ENCODE data around the gene CHRNG.

The CHRNG gene

DNA sequence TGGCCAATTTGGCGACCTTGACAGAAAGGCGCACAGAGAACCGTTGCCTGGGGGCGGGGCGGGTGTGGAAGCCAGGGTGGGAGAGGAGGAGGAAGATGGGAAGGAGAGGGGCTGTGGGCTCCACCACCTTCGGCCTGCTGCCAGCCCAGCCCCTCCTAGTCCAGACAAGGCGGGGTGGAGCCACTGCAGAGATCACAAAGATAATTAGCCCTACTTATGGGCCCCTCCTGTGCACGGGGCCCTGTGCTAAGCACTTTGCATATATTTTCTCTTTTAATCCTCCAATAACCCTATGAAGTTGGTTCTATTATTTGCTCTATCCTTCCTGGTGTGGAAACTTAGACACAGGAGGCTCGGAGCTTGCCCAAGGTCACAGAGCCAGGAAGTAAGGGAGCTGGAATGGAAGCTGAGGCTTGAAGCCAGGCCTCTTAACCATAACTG, 38.1 kb upstream of the CHRNG start:
- TF ChIP-seq, protein P1, sequence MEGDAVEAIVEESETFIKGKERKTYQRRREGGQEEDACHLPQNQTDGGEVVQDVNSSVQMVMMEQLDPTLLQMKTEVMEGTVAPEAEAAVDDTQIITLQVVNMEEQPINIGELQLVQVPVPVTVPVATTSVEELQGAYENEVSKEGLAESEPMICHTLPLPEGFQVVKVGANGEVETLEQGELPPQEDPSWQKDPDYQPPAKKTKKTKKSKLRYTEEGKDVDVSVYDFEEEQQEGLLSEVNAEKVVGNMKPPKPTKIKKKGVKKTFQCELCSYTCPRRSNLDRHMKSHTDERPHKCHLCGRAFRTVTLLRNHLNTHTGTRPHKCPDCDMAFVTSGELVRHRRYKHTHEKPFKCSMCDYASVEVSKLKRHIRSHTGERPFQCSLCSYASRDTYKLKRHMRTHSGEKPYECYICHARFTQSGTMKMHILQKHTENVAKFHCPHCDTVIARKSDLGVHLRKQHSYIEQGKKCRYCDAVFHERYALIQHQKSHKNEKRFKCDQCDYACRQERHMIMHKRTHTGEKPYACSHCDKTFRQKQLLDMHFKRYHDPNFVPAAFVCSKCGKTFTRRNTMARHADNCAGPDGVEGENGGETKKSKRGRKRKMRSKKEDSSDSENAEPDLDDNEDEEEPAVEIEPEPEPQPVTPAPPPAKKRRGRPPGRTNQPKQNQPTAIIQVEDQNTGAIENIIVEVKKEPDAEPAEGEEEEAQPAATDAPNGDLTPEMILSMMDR (IDR thresholded peaks at IDR 0.05; ENCODE audit: low read depth, low read length, missing control alignments) = no peak
- no peak for DNase-seq (ENCODE audit: extremely low read depth, low read depth)
- no peak overlapping the region for H3K4me3 ChIP-seq (replicated peaks; ENCODE audit: low read depth, low read length)

DNA sequence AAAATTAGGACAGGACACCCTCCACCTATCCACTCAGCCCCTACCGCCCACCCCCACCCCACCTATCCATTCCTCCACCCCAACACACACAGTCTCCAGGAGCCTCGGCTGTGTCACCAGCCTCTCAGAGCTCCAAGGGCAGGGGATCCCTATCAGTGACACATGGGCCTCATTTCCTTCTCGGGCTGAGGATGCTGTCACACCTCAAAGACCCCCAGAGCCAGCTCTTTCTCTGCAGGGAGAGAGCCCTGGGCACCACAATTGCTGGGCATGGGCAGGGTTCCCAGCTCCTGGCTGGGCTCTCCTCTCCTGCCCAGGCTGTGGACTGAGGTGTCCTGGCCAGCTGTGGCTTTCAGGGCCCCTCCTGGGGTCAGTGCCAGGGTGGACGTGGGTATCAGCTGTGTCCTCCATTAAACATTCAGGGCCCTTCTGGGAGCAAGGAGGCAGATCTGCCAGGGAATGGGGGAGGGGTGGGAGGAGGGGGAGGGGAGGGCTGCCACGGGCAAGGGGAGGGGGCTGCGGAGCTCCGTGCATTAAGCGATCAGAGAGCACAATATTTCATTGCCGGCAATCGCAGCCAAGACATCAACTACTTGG, 37.6 kb upstream of the CHRNG start:
- DNase-seq (ENCODE audit: extremely low read depth, low read depth) = no peak
- H3K4me3 ChIP-seq (replicated peaks; ENCODE audit: low read depth, low read length) = no peak overlapping the region
- TF ChIP-seq, protein P1 (IDR thresholded peaks at IDR 0.05; ENCODE audit: low read depth, low read length, missing control alignments) = no peak

DNA sequence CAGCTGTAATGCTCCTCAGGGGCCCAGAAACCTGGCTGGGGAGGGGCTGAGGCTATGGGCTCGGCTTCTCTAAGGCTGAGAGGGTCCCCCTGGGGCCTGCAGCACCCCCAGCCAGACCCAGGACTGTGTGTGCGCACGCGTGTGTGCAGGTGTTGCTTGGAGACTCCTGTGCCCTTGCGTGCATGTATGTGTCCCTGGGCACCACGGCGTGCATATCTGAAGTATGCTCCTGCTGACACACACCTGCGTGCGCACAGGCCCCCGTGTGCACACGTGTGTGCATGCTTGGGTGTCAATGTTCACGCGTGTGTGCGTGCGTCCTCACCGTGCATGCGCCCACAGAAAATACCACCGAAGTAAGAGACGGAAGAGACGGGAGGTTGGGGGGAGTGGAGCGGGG, 37.0 kb upstream of the CHRNG start:
- no peak for DNase-seq (ENCODE audit: extremely low read depth, low read depth)
- TF ChIP-seq, protein P1 (IDR thresholded peaks at IDR 0.05; ENCODE audit: low read depth, low read length, missing control alignments) = no peak
- no peak overlapping the region for H3K4me3 ChIP-seq (replicated peaks; ENCODE audit: low read depth, low read length)

DNA sequence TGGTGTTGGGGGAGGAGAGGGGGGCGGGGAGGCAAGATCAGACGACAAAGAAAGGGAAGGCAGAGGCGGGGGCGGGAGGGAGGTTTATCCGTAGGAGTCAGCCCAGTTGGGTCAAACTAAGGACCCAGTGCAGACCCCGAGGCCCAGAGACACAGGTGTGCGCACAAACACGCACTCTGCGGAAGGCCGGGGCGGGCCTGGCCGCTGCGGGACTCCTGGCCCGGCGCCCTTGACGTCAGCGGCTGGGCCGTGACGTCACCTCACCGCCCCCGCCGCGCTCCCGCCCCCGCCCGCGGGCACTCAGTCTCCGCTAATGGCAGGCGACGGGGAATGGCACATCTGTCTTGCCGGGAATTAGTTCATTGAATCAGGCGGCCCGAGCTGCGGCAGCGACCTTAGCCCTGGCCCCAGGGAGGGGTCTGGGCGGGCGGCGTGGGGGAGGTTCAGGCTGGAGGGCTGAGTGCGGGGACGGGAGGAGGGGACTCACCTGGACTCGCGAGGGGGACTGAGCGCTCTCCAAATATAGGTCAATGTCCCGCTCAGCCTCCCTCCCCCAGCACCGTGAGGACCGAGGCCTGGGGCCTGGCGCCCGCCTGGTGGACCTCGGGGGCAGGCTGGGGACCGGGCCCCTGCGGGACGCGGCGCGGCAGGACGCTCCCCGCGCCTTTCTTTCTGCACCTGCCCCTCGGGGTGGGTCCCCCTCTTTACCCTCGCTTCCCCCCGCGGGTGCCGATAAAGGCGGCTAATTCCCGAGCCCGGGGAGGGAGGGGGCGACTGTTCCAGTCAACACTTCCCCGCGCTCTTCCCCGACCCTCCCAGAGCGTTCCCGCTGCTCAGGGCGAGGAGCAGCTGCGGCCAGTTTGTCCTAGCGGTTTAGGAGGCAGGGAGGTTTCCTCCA, 36.3 kb upstream of the CHRNG start:
- H3K4me3 ChIP-seq (replicated peaks; ENCODE audit: low read depth, low read length) = no peak overlapping the region
- no peak for DNase-seq (ENCODE audit: extremely low read depth, low read depth)
- TF ChIP-seq, protein P1 (IDR thresholded peaks at IDR 0.05; ENCODE audit: low read depth, low read length, missing control alignments) = no peak

DNA sequence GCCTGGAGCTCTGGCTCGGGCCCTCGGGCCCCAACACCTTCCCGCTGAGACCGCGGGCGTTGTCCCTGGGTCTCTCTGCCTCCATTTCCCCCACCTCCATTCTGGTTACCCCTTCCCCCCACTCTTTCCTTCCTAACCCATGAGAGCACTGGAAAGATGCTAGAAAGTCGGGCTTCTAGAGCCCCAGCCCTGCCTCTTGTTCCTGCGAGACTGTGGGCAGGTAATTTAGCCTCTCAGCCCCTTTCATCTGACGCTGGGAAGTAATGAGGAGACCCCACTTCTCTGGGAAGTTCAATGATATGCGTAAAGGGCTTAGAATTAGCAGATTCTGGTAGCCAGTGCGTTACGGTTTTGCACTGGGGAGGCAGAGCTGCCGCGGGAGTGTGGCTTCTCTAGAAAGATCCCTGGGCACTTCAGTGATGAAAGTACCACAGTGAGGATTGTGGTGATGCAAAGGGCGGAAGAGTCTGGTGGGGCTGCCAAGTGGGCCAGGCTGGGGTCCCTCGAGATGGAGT, 35.6 kb upstream of the CHRNG start:
- H3K4me3 ChIP-seq (replicated peaks; ENCODE audit: low read depth, low read length) = no peak overlapping the region
- TF ChIP-seq, protein P1 (IDR thresholded peaks at IDR 0.05; ENCODE audit: low read depth, low read length, missing control alignments) = no peak

DNA sequence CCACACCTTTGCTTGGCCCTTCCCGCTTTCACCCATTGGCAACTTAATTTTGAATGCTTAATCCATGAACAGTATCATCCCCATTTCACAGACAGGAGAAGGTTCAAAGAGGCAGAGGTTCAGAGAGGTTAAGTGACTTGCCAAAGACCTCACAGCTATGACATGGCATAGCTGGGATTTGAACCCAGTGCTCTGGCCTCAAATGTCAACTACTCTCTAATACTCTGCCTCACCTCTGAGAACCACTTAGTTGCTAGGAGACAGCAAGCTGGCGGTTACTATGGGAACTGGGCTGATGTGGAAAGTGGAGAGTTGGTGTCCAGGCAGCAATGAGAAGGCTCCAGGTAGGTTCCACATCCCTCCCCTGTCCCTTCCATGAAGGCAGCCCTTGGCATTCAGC, 35.1 kb upstream of the CHRNG start:
- no peak for DNase-seq (ENCODE audit: extremely low read depth, low read depth)
- TF ChIP-seq, protein P1 (IDR thresholded peaks at IDR 0.05; ENCODE audit: low read depth, low read length, missing control alignments) = no peak
- H3K4me3 ChIP-seq (replicated peaks; ENCODE audit: low read depth, low read length) = no peak overlapping the region

More for the DNA sequence above, 35.6 kb upstream of the CHRNG start:
- DNase-seq (ENCODE audit: extremely low read depth, low read depth) = no peak
